GM18951 (cell line): Measurements from ENCODE around the gene KCNQ5.
"Not testable (repeated sequence)": the region's sequence is repeated elsewhere in the genome, so short reads cannot be mapped to it uniquely, and the experiment has no call there.

Experiments used
- POLR2A ChIP-seq: IDR thresholded peaks from 4 replicates; pipeline ENCODE4 v1.6.1; 2011; ENCODE audit warnings: mild to moderate bottlenecking; ENCODE audit not compliant: insufficient read length, insufficient read depth; ENCODE audit errors: extremely low read depth
- in situ Hi-C: fragments of 300-500 bp; cut with MboI; formaldehyde crosslinking; loops from one replicate; pipeline ENCODE4 v1.12.0; 2022; ENCODE audit warnings: low sequenced_read_pairs, mixed read lengths, inconsistent platforms; ENCODE audit not compliant: unreplicated experiment

Gene KCNQ5

GRCh38 chr6:72955666-72956065, 333.8 kb downstream of the KCNQ5 start:
- in situ Hi-C loops = no loop called here
- no peak for TF ChIP-seq POLR2A

- TF ChIP-seq POLR2A = no peak
- in situ Hi-C loops = no loop called here
These were observed 334.4 kb downstream of the KCNQ5 start for GRCh38 chr6:72956272-72956671.

GRCh38 chr6:72959821-72960220, 338.0 kb downstream of the KCNQ5 start:
- in situ Hi-C loops = no loop called here
- TF ChIP-seq POLR2A = no peak

- in situ Hi-C loops = no loop called here
- no peak for TF ChIP-seq POLR2A
These were observed 342.1 kb downstream of the KCNQ5 start for GRCh38 chr6:72963946-72964345.

GRCh38 chr6:72966628-72967280, 344.9 kb downstream of the KCNQ5 start:
- in situ Hi-C loops = no loop called here
- TF ChIP-seq POLR2A = no peak

GRCh38 chr6:72967329-72967728, 345.5 kb downstream of the KCNQ5 start:
- in situ Hi-C loops = no loop called here
- TF ChIP-seq POLR2A = no peak

- in situ Hi-C loops = no loop called here
- no peak for TF ChIP-seq POLR2A
These were observed 346.8 kb downstream of the KCNQ5 start for GRCh38 chr6:72968704-72969103.

GRCh38 chr6:72969666-72970065, 347.8 kb downstream of the KCNQ5 start:
- in situ Hi-C loops = no loop called here
- no peak for TF ChIP-seq POLR2A

GRCh38 chr6:72972579-72972978, 350.7 kb downstream of the KCNQ5 start:
- in situ Hi-C loops = no loop called here
- TF ChIP-seq POLR2A = no peak

- no peak for TF ChIP-seq POLR2A
- in situ Hi-C loops = no loop called here
These were observed 352.4 kb downstream of the KCNQ5 start for GRCh38 chr6:72974276-72974675.

GRCh38 chr6:72975352-72975752, 353.5 kb downstream of the KCNQ5 start:
- TF ChIP-seq POLR2A = no peak
- in situ Hi-C loops = no loop called here

GRCh38 chr6:72976484-72976883, 354.6 kb downstream of the KCNQ5 start:
- in situ Hi-C loops = no loop called here
- no peak for TF ChIP-seq POLR2A

- no peak for TF ChIP-seq POLR2A
- in situ Hi-C loops = no loop called here
These were observed 355.2 kb downstream of the KCNQ5 start for GRCh38 chr6:72977114-72977513.

- in situ Hi-C loops = not testable (repeated sequence)
These were observed 356.9 kb downstream of the KCNQ5 start for GRCh38 chr6:72978808-72979207.

GRCh38 chr6:72984189-72984831, 362.4 kb downstream of the KCNQ5 start:
- in situ Hi-C loops = not testable (repeated sequence)
